GM23338 (cell line): ENCODE measurements around the gene USP1. TPM values are rescaled to one million over a fixed set of nuclear protein-coding genes. Genes with fewer than 3 reads are reported as not detected.

ENCODE experiments used
- ATAC-seq: fragments of 200-7000 bp; cut with Tn5 transposase; 3 replicates; pipeline ENCODE4 v1.9.1; 2020
- DNase-seq: peaks from one replicate; pipeline ENCODE4 v3.0.0-alpha.2; 2015; ENCODE audit warnings: low spot score
- H2AFZ ChIP-seq: fragments of 200-600 bp; sonication (generic); 2 replicates; pipeline ENCODE4 v1.8.0; 2016; ENCODE audit warnings: antibody characterized with exemption, mild to moderate bottlenecking, moderate library complexity
- H3F3A ChIP-seq: fragments of 200-600 bp; sonication (generic); replicated peaks from 2 replicates; pipeline ENCODE4 v1.8.0; 2017; ENCODE audit warnings: antibody characterized with exemption, mixed run types, low read depth
- H3K27ac ChIP-seq: fragments of 200-600 bp; sonication (generic); 2 replicates; pipeline ENCODE4 v1.6.1; 2016; ENCODE audit warnings: low read depth
- H3K27me3 ChIP-seq: fragments of 200-600 bp; sonication (generic); 2 replicates; pipeline ENCODE4 v1.8.0; 2016; ENCODE audit warnings: mild to moderate bottlenecking, mixed run types, moderate library complexity; ENCODE audit not compliant: insufficient read depth
- H3K36me3 ChIP-seq: fragments of 200-600 bp; sonication (generic); 2 replicates; pipeline ENCODE4 v1.8.0; 2016; ENCODE audit warnings: mild to moderate bottlenecking; ENCODE audit not compliant: insufficient read depth
- H3K4me1 ChIP-seq: fragments of 200-600 bp; sonication (generic); 2 replicates; pipeline ENCODE4 v1.8.0; 2016; ENCODE audit warnings: mild to moderate bottlenecking, moderate library complexity; ENCODE audit not compliant: insufficient read depth
- H3K4me2 ChIP-seq: fragments of 200-600 bp; sonication (generic); 2 replicates; pipeline ENCODE4 v1.7.1; 2017; ENCODE audit warnings: mixed run types
- H3K4me3 ChIP-seq: fragments of 200-600 bp; sonication (generic); 2 replicates; pipeline ENCODE4 v1.6.1; 2016; ENCODE audit warnings: mixed run types
- H3K79me2 ChIP-seq: fragments of 200-600 bp; sonication (generic); replicated peaks from 2 replicates; pipeline ENCODE4 v1.8.0; 2017; ENCODE audit warnings: mild to moderate bottlenecking; ENCODE audit not compliant: insufficient read depth
- H3K9me2 ChIP-seq: fragments of 200-600 bp; sonication (generic); 2 replicates; pipeline ENCODE4 v1.8.0; 2017; ENCODE audit not compliant: insufficient read depth
- H4K20me1 ChIP-seq: fragments of 200-600 bp; sonication (generic); replicated peaks from 2 replicates; pipeline ENCODE4 v1.8.0; 2017; ENCODE audit warnings: mild to moderate bottlenecking; ENCODE audit not compliant: insufficient read depth
- H3K27ac Mint-ChIP-seq: 2 replicates; pipeline ENCODE4 v1.8.0; 2020; ENCODE audit warnings: inconsistent platforms, mild to moderate bottlenecking, moderate library complexity, mixed read lengths
- H3K27me3 Mint-ChIP-seq: 3 replicates; pipeline ENCODE4 v1.8.0; 2022; ENCODE audit warnings: low read depth, mild to moderate bottlenecking, moderate library complexity, mixed read lengths, inconsistent platforms; ENCODE audit not compliant: insufficient read depth, poor library complexity
- H3K36me3 Mint-ChIP-seq: 3 replicates; pipeline ENCODE4 v1.8.0; 2021; ENCODE audit warnings: low read depth, mild to moderate bottlenecking, inconsistent platforms, moderate library complexity, mixed read lengths
- H3K4me1 Mint-ChIP-seq: 3 replicates; pipeline ENCODE4 v1.8.0; 2020; ENCODE audit warnings: mild to moderate bottlenecking, inconsistent platforms, mixed read lengths
- H3K4me3 Mint-ChIP-seq: 3 replicates; pipeline ENCODE4 v1.8.0; 2021; ENCODE audit warnings: moderate library complexity, mild to moderate bottlenecking, inconsistent platforms, mixed read lengths
- H3K9me3 Mint-ChIP-seq: 3 replicates; pipeline ENCODE4 v1.8.0; 2020; ENCODE audit warnings: moderate library complexity, mild to moderate bottlenecking, inconsistent platforms, mixed read lengths
- CREB1 ChIP-seq: fragments of 250-450 bp; sonication (Bioruptor Pico); IDR thresholded peaks from 2 replicates; pipeline ENCODE4 v1.5.0; 2020; ENCODE audit warnings: low read depth, mild to moderate bottlenecking, moderate library complexity
- CTCF ChIP-seq, 2 experiments: fragments of 200-600 bp in 1 of 2; sonication (generic) in 1 of 2; conservative IDR thresholded peaks; 2 replicates each; pipeline versions ENCODE4 v1.5.1 to v1.6.1; 2016 to 2017; ENCODE audit warnings: antibody characterized with exemption in 2 of 2, low read depth in 2 of 2, mild to moderate bottlenecking in 2 of 2, moderate library complexity in 1 of 2
- ETS1 ChIP-seq: IDR thresholded peaks from 2 replicates; pipeline ENCODE4 v1.6.1; 2016; ENCODE audit warnings: antibody characterized with exemption
- EZH2 ChIP-seq: fragments of 200-600 bp; sonication (generic); IDR thresholded peaks from one replicate; pipeline ENCODE4 v1.8.0; 2017; ENCODE audit warnings: antibody characterized with exemption, mild to moderate bottlenecking, low read depth; ENCODE audit not compliant: unreplicated experiment
- EZH2phosphoT487 ChIP-seq: fragments of 200-600 bp; sonication (generic); IDR thresholded peaks from one replicate; pipeline ENCODE4 v1.8.1; 2018; ENCODE audit warnings: antibody characterized with exemption; ENCODE audit not compliant: unreplicated experiment
- JUNB ChIP-seq: IDR thresholded peaks from one replicate; pipeline ENCODE4 v1.6.1; 2016; ENCODE audit warnings: antibody characterized with exemption; ENCODE audit not compliant: unreplicated experiment
- NANOG ChIP-seq: IDR thresholded peaks from 2 replicates; pipeline ENCODE4 v1.6.1; 2016; ENCODE audit warnings: antibody characterized with exemption, borderline replicate concordance
- POLR2AphosphoS5 ChIP-seq: IDR thresholded peaks from 2 replicates; pipeline ENCODE4 v1.6.1; 2016; ENCODE audit warnings: antibody characterized with exemption, low read depth
- REST ChIP-seq: IDR thresholded peaks from one replicate; pipeline ENCODE4 v1.6.1; 2018; ENCODE audit warnings: antibody characterized with exemption; ENCODE audit not compliant: unreplicated experiment
- STAT1 ChIP-seq: IDR thresholded peaks from one replicate; pipeline ENCODE4 v1.6.1; 2016; ENCODE audit warnings: antibody characterized with exemption; ENCODE audit not compliant: unreplicated experiment
- ZNF114 ChIP-seq: fragments of 250-450 bp; sonication (Bioruptor Pico); IDR thresholded peaks from 2 replicates; pipeline ENCODE4 v1.5.0; 2020; ENCODE audit warnings: mild to moderate bottlenecking, moderate library complexity
- ZNF331 ChIP-seq: fragments of 250-450 bp; sonication (Bioruptor Pico); IDR thresholded peaks from 2 replicates; pipeline ENCODE4 v1.5.0; 2020; ENCODE audit warnings: low read depth, mild to moderate bottlenecking, moderate library complexity
- ZNF462 ChIP-seq: fragments of 250-450 bp; sonication (Bioruptor Pico); IDR thresholded peaks from 2 replicates; pipeline ENCODE4 v1.5.0; 2020; ENCODE audit warnings: mild to moderate bottlenecking, moderate library complexity
- polyA plus RNA-seq: library from polyadenylated mRNA; unstranded; fragments of >200 nt; fragmentation: Nextera tagmentation; extraction: Ambion mirVana; gene quantifications from 2 replicates; pipeline ENCODE4 v1.2.1, GENCODE V29; 2016
- total RNA-seq: library from RNA; depleted of rRNA; stranded (reverse); fragments of >200 nt; shearing (Covaris generic); gene quantifications from 2 replicates; pipeline ENCODE4 v1.2.3, GENCODE V29; 2014

Gene USP1
- total and polyA plus RNA-seq, 2 experiments from 2014 or later: 45.6 to 74.6 TPM

- DNase-seq (no peak), ATAC-seq (no peak)
- TF ChIP-seq ZNF462 (CRISPR knock-in tag): no peak
- no peak for TF ChIP-seq CTCF (conservative IDR thresholded peaks at IDR 0.05; ENCODE audit: low read depth in 2 of 2)
- TF ChIP-seq ZNF331 (CRISPR knock-in tag): no peak
- TF ChIP-seq STAT1: no peak
- no peak for TF ChIP-seq ZNF114
- TF ChIP-seq REST: no peak
- no peak for TF ChIP-seq EZH2phosphoT487
- no peak for TF ChIP-seq CREB1 (CRISPR knock-in tag)
- no peak for TF ChIP-seq NANOG
- no peak for TF ChIP-seq JUNB
- no peak for TF ChIP-seq EZH2
- no peak for TF ChIP-seq ETS1
- no peak for TF ChIP-seq POLR2AphosphoS5
- Mint-ChIP-seq H3K27ac (no peak overlapping the region), H3K4me1 (peaks cover under 1% of the 10 kb centered on the region; the same call in 1 of the 3 replicates), H3K9me3 (no peaks in the 10 kb centered on the region), H3K27me3 (no peaks in the 10 kb centered on the region), H3K4me3 (no peak overlapping the region), H3K36me3 (no peaks in the 10 kb centered on the region)
- Histone ChIP-seq H3K27ac (no peak overlapping the region), H3K4me2 (no peak overlapping the region), H3K79me2 (no peaks in the 10 kb centered on the region), H3K36me3 (no peaks in the 10 kb centered on the region), H3K4me3 (no peak overlapping the region), H2AFZ (no peak overlapping the region), H3F3A (0 out of 2 replicates have a peak, but pooled peaks cover 4% of the 10 kb centered on the region), H3K27me3 (no peaks in the 10 kb centered on the region), H3K9me2 (no peaks in the 10 kb centered on the region; the same call in 1 of the 2 replicates), H3K4me1 (no peaks in the 10 kb centered on the region), H4K20me1 (no peaks in the 10 kb centered on the region)
These were observed 7.3 kb upstream of the USP1 start for GRCh38 chr1:62429581-62429980.
